22Rv1 (cell line): ENCODE data around the gene SYNE1.

Source experiments
- H3K27ac ChIP-seq: fragments of 450-650 bp; 2 replicates; pipeline ENCODE4 v1.5.1; 2017
- ZFX ChIP-seq: fragments of 450-650 bp; IDR thresholded peaks from 2 replicates; pipeline ENCODE4 v1.6.1; 2017; ENCODE audit warnings: antibody characterized with exemption, borderline replicate concordance
- TF ChIP-seq, protein P1 (sequence below): fragments of 450-650 bp; IDR thresholded peaks from 2 replicates; pipeline ENCODE4 v1.5.1; 2017; ENCODE audit warnings: mild to moderate bottlenecking

Gene SYNE1

DNA sequence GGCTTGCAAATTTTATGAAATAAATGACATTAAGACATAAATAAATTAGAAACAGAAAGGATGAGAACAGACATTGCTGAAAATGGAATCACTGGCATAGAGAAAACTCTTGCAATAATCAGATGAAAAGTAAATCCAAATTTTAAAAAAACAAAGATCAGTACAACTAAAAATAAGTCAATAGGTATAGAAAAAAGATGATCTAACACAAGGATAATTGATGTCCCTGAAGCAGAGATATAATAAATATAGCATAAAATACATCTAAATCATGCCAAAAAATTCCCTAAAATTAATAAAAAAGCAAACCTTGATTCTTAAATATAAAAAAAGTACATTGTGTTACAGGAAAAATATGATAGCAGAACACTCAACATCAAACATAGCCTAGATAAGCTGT is 379.6 kb downstream of the SYNE1 start:
- TF ChIP-seq ZFX, result no peak
- TF ChIP-seq, protein P1, sequence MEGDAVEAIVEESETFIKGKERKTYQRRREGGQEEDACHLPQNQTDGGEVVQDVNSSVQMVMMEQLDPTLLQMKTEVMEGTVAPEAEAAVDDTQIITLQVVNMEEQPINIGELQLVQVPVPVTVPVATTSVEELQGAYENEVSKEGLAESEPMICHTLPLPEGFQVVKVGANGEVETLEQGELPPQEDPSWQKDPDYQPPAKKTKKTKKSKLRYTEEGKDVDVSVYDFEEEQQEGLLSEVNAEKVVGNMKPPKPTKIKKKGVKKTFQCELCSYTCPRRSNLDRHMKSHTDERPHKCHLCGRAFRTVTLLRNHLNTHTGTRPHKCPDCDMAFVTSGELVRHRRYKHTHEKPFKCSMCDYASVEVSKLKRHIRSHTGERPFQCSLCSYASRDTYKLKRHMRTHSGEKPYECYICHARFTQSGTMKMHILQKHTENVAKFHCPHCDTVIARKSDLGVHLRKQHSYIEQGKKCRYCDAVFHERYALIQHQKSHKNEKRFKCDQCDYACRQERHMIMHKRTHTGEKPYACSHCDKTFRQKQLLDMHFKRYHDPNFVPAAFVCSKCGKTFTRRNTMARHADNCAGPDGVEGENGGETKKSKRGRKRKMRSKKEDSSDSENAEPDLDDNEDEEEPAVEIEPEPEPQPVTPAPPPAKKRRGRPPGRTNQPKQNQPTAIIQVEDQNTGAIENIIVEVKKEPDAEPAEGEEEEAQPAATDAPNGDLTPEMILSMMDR, result no peak
- H3K27ac ChIP-seq, result no peak overlapping the region

DNA sequence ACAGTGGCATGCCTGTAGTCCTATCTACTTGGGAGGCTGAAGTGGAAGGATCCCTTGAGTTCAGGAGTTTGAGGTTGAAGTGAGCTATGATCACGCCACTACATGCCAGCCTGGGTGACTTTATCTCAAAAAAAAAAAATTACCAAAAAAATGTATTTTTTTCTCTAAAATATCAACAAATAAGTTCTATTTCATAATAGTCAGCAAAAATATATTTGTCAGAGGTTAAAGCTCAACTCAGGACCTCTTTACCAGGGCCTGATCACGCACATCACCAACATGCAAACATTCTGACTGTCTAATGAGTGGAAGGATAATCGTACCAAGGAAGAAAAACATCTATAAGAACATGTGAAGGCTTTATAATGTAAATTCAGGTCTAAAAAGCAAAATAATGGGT is 387.0 kb downstream of the SYNE1 start:
- no peak for TF ChIP-seq ZFX
- TF ChIP-seq, protein P1, result no peak
- no peak overlapping the region for H3K27ac ChIP-seq

DNA sequence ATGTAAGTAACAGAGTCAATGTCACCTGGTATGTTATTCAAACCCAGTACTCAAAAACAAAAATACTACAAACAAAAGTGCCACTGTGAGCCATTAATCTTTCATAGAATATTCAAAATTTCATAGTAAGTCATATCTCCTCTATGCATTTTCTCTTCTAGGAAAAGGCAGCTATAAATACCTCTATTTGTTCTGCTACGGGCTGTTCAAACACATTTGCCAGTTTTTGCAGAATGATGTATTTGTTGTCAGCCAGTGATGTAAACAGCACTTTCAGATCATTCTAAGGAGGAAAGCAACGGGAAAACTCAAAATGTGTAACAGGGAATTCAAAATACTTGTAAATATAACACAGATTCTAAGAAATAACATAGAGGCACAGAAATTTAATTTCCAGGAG is 388.2 kb downstream of the SYNE1 start:
- TF ChIP-seq, protein P1, result no peak
- TF ChIP-seq ZFX, result no peak
- no peak overlapping the region for H3K27ac ChIP-seq

DNA sequence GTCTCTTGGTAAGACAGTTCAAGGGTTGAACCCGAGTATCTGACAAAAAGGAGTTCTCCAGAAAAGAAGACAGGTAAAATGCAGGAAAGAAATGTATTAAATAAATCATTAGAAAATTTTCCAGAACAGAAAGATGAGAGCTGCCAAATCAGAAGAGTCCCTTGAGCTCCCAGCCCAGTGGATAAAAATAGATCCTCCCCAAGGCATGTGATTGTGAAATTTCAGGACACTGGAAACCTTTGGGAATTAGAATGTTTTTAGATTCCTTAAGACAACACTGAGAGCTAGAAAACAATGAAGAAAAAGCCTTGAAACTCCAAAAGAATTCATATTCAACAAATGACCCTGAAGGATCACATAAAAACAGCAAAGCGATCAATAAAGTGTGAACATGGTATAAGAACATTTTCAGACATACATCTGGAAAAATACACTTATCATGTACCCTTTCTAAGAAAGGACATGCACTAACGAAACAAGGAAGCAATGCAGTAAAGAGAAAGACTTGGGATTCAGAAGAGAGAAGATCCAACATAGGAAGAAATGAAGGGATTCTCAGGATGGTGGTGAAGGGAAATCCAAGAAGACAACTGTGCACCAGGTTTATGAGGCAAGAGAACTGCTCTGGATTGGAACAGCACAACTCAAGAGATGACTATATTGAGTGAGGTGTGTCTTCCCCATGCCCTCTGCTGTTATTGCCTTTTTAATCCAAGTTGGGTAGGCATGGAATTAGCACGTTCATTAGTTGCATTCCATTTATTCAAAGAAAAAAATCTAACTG is 390.4 kb downstream of the SYNE1 start:
- no peak for TF ChIP-seq ZFX
- TF ChIP-seq, protein P1, result no peak
- no peak overlapping the region for H3K27ac ChIP-seq

DNA sequence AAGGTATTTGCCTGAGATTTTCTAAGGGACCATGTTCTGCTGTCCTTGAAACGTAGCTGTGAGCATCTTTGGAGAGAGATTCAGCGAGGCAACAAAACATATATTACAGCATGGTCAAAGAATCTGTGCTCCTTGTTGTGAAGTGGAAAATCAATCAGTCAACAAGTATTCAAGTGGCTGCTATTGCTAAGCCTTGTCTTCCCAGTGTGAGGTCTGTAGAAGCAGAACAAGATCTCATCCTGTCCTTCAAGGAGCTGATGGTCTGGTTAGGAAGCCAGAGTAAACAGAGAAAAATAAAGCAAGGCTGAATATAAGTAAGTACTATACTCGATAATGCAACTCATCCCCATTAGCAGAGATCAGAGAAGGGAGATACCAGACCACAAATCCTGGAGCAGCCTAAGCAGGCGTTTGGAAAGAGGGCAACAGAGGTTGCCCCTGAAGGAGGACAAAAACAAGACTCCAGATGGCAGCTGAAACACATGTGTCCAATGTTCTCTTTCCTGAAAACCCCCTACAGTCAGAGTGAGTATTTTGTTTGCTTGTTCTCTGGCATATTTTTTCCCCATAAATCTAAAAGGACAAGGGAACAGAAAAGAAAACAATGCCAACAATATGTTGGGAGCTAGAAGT is 392.0 kb downstream of the SYNE1 start:
- TF ChIP-seq ZFX, result no peak
- TF ChIP-seq, protein P1, result no peak

DNA sequence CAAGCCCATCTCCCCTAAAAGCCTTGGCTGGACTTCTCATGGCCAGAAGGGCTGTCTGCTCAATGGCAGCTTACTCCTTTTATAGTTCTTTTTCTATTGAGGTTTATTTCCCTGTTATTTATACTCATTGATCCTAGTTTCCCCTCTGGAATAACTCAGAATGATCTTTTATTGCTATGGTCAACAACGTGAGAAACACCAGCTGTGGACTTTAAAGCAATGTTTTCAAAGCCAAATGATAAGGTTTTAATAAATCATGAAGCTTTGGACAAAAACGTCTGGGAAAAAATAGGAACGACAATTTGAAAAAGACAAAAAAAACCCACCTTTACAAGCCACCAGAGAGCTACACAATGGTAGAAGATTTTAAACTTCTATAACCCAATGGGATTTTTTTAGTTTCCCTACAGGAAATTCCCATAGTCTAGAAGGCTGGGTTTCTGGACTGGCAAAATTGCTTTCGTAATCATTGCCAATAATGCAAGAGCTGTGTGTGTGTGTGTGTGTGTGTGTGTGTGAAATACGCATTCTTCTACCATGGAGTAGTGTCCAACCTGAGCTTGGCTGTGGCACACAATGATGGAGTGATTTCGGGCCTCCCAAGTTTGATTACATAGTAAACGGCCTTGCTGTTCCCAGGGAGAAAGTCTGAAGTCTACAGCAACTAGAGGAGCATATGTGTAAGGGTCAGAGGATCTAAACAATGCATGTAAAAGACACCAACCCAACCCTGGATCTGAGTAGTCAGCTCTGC is 396.0 kb downstream of the SYNE1 start:
- no peak for TF ChIP-seq ZFX
- TF ChIP-seq, protein P1, result no peak
- H3K27ac ChIP-seq, result no peak overlapping the region

More for the DNA sequence above, 392.0 kb downstream of the SYNE1 start:
- no peak overlapping the region for H3K27ac ChIP-seq

DNA sequence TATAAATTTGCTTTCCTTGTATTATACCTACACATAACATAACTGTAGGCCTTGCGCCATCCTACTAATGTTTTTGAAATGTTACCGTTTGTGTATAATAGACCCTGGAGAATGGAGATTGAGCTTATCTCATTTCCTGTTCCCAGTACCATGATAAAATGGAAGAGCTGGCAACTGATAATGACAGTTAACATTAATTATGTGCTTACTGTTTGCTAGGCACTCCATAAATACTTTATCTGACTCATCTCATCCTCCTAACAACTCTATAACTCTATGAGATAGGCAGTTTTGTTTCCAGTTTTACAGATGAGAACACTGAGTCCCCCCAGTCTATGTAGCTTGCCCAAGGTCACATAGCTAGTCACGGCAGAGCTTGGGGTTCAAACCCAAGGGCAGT is 396.7 kb downstream of the SYNE1 start:
- TF ChIP-seq, protein P1, result no peak
- no peak for TF ChIP-seq ZFX
- no peak overlapping the region for H3K27ac ChIP-seq
